Liver (tissue), 3 donors: ENCODE results near the gene GPATCH8.

Experiments used
- GABPA ChIP-seq, 2 donors: IDR thresholded peaks in 1 of 2; conservative IDR thresholded peaks in 1 of 2; 2 replicates each; pipeline ENCODE4 v1.6.1; 2016; ENCODE audit warnings: antibody characterized with exemption in 2 of 2, mild to moderate bottlenecking in 1 of 2, moderate library complexity in 1 of 2
- NR2F2 ChIP-seq: IDR thresholded peaks from 2 replicates; pipeline ENCODE4 v1.6.1; 2016; ENCODE audit warnings: antibody characterized with exemption
- RAD21 ChIP-seq, 2 donors: IDR thresholded peaks; 2 replicates each; pipeline ENCODE4 v1.6.1; 2016; ENCODE audit warnings: antibody characterized with exemption in 2 of 2, mild to moderate bottlenecking in 2 of 2
- RXRA ChIP-seq, 2 donors: IDR thresholded peaks; 2 replicates each; pipeline ENCODE4 v1.6.1; 2017 to 2018; ENCODE audit warnings: antibody characterized with exemption in 2 of 2, mild to moderate bottlenecking in 1 of 2
- TAF1 ChIP-seq: conservative IDR thresholded peaks from 2 replicates; pipeline ENCODE4 v1.6.1; 2016; ENCODE audit warnings: antibody characterized with exemption, mild to moderate bottlenecking
- TF ChIP-seq, protein P1 (sequence below): fragments of 150-350 bp; IDR thresholded peaks from 2 replicates; pipeline ENCODE4 v1.5.1; 2017; ENCODE audit warnings: improper control_type of control experiment, low read depth, low read length; ENCODE audit not compliant: missing input control
- TF ChIP-seq, protein P2 (sequence below): IDR thresholded peaks from 2 replicates; pipeline ENCODE4 v1.6.1; 2016; ENCODE audit warnings: antibody characterized with exemption
- TF ChIP-seq, protein P3 (sequence below): IDR thresholded peaks from 2 replicates; pipeline ENCODE4 v1.6.1; 2016; ENCODE audit warnings: antibody characterized with exemption
- donor health status: healthy.
- donor health status: healthy.

DNA sequence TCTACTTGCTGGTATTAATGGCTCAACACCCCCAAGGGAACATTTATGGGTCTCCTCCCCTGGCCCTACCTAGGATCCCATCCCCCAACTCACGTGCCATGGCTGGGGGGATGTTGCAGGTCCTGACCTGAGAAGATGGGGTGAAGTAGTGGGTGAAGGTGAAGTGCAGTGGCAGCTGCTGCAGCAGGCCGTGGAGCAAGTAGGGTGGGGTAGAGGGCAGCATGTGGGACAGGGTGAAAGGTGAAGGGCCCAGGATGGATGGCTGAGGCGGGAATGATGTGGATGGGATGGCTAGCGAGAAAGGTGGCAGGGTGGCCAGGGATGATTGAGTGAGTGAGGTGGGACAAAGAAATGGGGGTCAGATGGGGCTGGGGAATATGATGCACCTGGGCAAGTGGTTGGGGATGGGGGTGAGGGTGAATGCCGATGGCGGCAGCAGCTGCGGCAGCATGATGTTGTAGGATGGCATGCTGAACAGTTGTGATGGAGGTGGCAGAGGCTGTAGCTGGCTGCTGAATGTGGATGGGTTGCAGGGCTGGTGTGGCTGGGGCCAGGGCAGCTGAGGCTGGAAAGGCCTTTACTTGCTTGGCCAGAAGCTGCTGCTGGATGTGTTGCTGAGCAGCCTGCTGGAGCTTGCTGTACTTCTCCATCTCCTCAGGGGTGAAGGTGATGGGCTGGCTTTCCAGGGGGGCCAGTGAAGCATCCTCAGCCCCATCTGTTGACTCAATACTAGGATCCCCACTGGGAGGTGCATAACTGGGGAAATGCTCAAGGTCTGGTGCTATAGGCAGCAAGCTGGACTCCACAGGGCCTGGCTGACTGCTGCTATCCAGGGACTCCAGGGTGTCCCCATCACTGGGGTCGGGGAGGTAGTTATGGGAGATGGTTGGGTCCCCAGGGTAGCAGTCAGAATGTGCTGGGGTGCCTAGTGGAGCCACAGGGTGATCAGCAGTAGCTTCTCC, 105.4 kb downstream of the GPATCH8 start:
- TF ChIP-seq, protein P1, sequence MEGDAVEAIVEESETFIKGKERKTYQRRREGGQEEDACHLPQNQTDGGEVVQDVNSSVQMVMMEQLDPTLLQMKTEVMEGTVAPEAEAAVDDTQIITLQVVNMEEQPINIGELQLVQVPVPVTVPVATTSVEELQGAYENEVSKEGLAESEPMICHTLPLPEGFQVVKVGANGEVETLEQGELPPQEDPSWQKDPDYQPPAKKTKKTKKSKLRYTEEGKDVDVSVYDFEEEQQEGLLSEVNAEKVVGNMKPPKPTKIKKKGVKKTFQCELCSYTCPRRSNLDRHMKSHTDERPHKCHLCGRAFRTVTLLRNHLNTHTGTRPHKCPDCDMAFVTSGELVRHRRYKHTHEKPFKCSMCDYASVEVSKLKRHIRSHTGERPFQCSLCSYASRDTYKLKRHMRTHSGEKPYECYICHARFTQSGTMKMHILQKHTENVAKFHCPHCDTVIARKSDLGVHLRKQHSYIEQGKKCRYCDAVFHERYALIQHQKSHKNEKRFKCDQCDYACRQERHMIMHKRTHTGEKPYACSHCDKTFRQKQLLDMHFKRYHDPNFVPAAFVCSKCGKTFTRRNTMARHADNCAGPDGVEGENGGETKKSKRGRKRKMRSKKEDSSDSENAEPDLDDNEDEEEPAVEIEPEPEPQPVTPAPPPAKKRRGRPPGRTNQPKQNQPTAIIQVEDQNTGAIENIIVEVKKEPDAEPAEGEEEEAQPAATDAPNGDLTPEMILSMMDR: no peak
- TF ChIP-seq GABPA (IDR thresholded peaks at IDR 0.05 in 1 of 2, conservative IDR thresholded peaks at IDR 0.05 in 1 of 2) (no peak), RAD21 (IDR thresholded peaks at IDR 0.05) (no peak), TAF1 (no peak), RXRA (IDR thresholded peaks at IDR 0.05) (no peak), NR2F2 (no peak)
- TF ChIP-seq, protein P2, sequence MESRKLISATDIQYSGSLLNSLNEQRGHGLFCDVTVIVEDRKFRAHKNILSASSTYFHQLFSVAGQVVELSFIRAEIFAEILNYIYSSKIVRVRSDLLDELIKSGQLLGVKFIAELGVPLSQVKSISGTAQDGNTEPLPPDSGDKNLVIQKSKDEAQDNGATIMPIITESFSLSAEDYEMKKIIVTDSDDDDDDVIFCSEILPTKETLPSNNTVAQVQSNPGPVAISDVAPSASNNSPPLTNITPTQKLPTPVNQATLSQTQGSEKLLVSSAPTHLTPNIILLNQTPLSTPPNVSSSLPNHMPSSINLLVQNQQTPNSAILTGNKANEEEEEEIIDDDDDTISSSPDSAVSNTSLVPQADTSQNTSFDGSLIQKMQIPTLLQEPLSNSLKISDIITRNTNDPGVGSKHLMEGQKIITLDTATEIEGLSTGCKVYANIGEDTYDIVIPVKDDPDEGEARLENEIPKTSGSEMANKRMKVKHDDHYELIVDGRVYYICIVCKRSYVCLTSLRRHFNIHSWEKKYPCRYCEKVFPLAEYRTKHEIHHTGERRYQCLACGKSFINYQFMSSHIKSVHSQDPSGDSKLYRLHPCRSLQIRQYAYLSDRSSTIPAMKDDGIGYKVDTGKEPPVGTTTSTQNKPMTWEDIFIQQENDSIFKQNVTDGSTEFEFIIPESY: no peak
- TF ChIP-seq, protein P3, sequence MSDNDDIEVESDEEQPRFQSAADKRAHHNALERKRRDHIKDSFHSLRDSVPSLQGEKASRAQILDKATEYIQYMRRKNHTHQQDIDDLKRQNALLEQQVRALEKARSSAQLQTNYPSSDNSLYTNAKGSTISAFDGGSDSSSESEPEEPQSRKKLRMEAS: no peak
